LNCAP (cell line): Measurements from ENCODE around the gene RABGAP1L.

Experiments
- TF ChIP-seq, protein P1 (sequence below): fragments of 450-650 bp; IDR thresholded peaks from 2 replicates; pipeline ENCODE4 v1.5.1; 2017; ENCODE audit warnings: mild to moderate bottlenecking

The RABGAP1L gene

DNA sequence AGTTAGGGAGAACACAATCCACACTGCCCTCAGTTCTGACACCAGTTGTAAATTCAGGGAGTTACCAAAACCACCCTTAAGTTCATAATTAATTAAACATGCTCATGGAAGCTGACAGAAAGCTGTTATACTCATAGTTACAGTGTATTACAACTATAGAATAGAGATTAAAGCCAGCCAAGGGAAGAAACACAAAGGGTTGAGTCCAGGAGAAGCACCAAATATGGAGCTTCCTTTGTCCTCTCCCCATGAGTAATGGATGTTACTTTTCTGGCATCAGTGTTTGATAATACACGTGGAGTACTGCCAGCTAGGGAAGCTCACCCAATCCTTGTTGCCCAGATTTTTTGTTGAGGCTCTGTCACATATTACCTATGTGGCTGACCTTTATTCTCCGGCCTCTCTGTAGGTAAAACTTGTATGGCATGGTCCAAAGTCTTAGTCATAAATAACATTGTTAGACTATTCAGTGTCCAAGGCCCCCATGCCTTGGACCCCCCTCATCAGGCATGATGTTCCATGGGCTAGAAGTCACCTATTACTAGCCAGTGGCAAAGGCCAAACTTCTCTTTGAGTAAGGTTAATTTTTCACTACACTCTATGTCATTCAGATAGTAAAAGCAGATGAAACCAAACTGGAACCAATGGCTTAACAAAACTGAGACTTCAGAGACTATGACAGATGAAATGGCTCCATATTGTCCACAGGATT lies 464.2 kb downstream of the RABGAP1L start:
- TF ChIP-seq, protein P1, sequence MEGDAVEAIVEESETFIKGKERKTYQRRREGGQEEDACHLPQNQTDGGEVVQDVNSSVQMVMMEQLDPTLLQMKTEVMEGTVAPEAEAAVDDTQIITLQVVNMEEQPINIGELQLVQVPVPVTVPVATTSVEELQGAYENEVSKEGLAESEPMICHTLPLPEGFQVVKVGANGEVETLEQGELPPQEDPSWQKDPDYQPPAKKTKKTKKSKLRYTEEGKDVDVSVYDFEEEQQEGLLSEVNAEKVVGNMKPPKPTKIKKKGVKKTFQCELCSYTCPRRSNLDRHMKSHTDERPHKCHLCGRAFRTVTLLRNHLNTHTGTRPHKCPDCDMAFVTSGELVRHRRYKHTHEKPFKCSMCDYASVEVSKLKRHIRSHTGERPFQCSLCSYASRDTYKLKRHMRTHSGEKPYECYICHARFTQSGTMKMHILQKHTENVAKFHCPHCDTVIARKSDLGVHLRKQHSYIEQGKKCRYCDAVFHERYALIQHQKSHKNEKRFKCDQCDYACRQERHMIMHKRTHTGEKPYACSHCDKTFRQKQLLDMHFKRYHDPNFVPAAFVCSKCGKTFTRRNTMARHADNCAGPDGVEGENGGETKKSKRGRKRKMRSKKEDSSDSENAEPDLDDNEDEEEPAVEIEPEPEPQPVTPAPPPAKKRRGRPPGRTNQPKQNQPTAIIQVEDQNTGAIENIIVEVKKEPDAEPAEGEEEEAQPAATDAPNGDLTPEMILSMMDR: no peak

DNA sequence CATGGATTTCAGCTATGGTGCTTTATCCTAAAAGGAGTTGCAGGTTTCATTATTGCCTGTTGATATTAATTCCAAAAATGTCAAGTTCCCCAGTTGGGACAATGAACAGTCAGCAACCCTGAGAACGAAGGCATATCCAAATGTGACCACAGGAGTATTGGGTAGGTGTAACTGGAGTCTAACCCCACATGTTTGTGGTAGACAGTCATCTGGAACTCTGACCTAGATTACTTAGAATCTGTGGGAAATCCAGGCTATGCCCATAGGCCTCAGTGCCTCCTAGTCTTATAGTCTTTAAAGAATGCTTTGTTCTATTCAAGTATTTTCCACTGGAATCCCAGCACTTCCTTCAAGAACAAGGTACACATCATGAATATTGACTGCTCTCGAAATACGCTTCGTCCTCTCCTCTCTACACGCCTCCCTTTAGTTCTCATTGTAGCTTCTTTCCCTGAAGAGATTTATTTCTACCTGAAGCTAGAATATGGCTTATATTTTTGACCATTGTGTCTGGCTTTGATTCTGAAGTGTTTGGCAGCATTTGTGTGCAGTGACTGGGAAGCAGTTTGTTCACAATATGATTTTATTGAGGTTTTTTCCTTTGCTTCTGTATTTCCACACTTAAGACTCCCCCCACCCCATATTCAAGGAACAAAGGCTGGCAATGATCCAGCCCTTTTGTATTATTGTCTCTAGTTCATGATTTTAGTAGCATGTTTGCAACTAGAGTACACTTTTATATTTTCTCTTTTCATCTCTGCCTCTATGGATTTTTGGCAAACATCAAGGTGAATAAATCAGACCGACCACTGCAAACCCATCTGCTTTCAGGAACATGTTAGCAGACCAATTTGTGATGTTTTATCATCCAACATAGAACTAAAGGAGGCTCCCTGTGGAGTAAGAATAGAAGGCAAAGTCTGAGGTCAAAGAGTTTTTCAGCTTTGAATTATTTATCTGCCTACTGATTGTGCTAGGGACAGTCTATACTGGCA lies 467.0 kb downstream of the RABGAP1L start:
- TF ChIP-seq, protein P1: no peak

DNA sequence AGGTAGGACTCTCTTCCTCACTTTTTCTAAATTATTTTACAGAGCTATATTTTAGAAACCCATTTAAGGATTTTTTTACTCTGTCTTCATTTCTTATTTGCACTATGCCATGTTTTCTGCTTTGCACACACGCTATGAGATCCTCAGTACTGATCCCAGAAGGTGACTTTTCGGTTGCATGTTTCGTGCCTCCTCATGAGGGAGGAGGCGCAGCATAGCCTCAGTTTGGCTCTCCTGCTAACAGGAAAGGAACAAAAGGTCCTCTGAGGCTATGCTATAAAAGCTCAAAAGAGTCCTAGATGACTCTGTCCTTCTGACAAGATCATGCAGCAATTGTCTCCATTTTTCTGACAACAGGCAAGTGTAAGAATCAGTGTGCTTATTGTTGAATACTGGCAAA lies 478.2 kb downstream of the RABGAP1L start:
- TF ChIP-seq, protein P1: no peak

DNA sequence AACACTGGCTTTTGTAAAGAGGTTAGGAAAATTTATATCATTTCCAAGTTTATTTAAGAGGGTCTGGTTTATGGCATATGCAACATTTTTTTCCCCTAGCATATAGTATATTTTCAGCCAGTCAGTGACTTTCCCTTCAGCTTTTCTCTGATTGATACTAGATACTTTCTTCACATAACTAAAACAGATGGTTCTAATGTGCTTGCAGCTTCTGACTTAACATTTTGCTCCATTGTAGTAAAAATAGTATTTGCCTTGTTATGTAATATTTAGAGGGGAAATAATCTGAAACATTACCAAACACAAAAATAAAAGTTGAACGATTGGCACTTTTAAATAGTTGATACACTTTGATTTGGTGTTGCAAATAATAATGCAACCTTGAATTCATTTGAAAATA lies 480.1 kb downstream of the RABGAP1L start:
- TF ChIP-seq, protein P1: no peak

DNA sequence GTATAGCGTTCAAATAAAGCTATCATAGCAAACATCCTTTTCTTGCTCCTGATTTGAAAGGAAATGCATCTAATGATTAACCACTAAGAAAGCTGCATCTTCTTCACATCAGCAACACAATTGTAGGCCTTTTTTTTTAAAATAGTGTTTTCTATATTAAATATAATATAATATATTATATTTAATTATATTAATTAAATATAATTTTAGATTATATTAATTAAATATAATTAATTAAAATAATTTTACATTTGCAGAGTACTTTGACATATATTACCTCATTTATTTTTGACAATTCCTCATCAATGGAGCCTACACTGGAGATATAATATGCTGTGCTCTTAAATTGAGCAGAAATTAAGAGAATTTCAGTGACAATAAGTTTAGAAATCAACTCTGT lies 481.5 kb downstream of the RABGAP1L start:
- TF ChIP-seq, protein P1: no peak

DNA sequence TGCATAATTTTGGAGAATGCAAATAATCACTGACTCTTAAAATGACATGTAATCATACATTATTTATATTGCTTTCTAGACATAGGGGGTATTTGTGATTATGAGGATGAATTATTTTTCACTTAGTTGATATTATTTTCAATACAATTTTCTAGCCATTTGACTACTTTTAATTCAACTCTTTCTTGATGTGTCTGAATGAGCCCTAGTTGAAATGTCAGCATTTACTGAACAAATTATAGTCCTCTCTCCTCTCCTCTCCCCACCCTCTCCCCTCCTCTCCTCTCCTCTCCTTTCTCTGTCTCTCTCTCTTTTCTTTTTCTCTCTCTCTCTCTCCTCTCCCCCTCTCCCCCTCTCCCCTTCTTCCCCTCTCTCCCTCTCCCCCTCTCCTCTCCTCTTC lies 483.1 kb downstream of the RABGAP1L start:
- TF ChIP-seq, protein P1: no peak

DNA sequence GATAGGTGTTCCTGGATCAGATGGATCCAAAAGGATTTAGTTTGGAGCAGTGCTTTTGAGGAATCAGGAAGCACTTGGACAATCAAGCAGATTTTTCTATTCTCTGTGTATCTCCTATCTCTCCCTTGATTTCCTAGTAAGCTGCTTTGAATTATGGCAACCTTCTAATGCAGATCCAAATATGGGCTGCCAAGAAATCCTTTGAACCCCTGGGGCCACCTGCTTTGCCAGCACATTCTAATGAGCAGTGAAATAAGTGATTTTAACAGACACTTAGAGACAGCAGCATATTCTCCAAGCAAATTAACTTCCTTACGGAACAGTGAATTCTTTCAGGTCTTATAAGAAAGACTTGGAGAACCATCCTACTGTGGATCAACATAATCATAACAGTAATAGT lies 483.9 kb downstream of the RABGAP1L start:
- TF ChIP-seq, protein P1: no peak
